SU-DHL-6 (cell line): ENCODE measurements around the gene PLA2G2C.

Experiments used
- CTCF ChIP-seq: fragments of 200-600 bp; sonication (generic); IDR thresholded peaks from one replicate; pipeline ENCODE4 v1.5.1; 2017; ENCODE audit warnings: antibody characterized with exemption, mild to moderate bottlenecking, low read length, moderate library complexity; ENCODE audit not compliant: insufficient read depth, poor library complexity, severe bottlenecking
- EZH2phosphoT487 ChIP-seq: fragments of 200-600 bp; sonication (generic), shearing (Covaris generic); conservative IDR thresholded peaks from 2 replicates; pipeline ENCODE4 v1.6.1; 2018; ENCODE audit warnings: mild to moderate bottlenecking, antibody characterized with exemption, low read length, moderate library complexity, mixed read lengths

- TF ChIP-seq CTCF (no peak), EZH2phosphoT487 (no peak)
These were observed 14.2 kb downstream of the PLA2G2C start for GRCh38 chr1:20172033-20172590.
